COR-L47 (cell line): ENCODE results near the gene PBX1.

ENCODE experiments used
- DNase-seq: peaks from one replicate; lab custom pipeline; 2025; lab: John Stamatoyannopoulos, UW

Gene PBX1

DNA sequence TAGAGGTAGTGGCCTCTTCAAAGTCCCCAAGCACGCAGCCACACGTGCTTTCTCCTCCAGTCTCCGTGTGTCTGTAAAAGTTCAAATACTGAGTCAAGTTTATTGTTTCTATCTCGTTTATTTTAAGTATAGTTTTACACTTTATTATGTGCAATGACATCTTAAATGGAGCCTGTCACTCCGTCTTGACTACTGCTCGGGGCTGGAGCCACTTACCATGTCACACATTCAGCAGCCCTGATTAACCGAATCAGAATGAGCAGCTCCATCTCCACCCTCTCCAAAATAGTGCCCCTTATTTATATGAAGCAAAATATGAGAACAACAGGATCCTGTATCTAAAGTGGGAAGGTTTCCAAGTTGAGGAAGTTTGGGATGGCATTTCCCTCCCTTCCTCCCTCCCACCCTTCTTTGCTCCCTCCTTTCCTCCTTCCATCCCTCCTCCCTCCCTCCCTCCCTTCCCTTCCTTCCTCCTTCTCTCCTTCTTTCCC, 201.0 kb downstream of the PBX1 start:
- DNase-seq, result no peak

- DNase-seq, result no peak
Observed at GRCh38 chr1:164760569-164760968, 201.6 kb downstream of the PBX1 start.

GRCh38 chr1:164761009-164761408, 202.0 kb downstream of the PBX1 start:
- no peak for DNase-seq

- no peak for DNase-seq
Observed at GRCh38 chr1:164763098-164763497, 204.1 kb downstream of the PBX1 start.

DNA sequence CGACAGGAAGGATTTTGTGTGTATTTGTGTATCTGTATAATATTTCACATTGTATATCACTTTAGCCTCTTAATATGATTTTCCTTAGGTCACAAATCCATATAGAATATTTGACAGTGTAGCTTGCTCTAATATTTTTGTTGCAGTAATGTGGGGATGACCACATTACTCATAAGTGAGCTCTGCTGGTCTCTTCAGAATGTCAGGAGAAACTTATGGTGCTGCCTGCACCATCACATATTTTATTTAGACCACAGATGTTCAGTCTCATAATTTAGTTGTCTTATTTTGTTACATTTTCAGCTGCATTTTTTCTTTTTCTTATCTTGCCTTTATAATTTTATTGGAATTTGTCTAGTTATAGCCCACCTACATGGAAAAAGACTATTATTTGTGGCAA, 205.3 kb downstream of the PBX1 start:
- DNase-seq, result no peak

DNA sequence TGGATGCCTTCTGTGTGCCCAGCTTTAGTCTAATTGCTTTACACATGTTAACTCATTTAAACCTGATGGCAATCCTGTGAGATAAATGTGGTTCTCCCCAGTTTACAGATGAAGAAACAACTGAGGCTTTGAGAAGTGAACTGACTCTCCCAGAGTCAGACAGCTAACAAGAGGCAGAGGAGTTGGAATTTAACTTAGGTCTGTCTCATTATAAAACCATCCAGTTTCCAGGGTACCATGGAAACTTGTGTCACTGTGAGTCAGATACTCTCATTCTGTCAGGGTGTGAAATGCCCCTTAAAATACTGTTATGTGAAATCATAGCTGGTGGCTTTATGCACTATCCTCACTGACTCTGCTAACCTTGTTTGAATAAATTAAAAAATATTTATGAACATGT, 206.6 kb downstream of the PBX1 start:
- DNase-seq, result no peak

DNA sequence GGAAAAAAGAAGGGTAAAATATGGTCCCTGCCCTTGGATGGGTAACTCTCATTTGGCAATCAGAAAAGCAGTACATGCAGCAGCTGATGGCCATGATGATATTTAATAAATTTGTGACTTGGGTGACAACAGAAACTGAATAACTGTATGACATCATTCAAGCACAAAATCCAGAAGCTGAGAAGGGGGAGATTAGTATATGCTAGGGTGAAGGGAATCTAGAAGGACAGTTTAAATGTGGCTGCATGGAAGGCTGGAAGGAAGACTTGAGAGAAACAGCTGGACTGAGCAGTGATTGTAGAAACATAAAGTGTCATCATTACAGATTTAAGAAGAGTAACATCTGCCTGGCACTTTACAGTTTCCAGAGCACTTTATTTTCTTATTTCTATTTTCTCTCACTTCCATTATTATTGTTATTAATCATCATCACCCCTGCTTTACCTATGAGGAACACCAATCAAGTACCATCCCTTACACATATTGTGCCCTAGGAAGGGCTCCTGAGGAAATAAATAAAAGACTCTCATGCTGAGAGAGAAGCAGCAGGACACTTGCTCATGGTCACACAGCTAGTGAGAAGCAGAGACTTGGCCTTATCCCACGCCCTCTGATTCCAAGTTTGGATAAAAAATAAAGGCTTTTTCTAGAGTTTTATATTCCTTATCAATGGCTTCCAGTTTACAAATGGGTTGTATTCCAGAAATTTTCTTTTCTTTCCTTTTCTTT, 207.2 kb downstream of the PBX1 start:
- no peak for DNase-seq

DNA sequence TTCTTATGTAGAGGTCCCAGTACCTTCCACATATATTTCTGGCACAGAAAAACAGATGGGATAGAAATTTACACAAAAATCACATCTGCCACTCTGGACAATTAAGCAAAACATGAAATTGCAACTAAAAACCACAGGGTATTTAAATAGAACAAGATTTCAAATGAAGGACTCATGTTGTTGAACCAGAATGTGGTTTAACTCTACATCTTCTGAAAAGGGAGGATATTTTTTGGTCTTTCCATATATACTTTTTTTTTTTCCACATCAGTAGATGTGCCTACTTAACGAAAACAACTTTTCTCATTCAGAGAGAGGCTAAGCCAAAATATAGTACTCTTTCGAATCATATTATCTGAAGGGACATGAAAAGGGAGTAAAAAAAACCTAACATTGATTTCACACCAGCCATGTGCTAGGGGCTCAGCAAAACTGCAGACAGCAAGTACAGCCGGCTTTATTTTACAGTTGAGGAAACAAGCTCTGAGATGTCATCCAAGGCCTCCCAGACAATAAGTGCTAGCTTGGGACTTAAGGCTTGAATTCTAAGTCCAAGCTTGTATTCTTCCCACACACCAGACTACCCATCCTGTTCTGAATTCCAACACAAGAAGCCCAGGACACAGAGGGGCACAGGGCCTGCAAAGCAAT, 208.9 kb downstream of the PBX1 start:
- no peak for DNase-seq

DNA sequence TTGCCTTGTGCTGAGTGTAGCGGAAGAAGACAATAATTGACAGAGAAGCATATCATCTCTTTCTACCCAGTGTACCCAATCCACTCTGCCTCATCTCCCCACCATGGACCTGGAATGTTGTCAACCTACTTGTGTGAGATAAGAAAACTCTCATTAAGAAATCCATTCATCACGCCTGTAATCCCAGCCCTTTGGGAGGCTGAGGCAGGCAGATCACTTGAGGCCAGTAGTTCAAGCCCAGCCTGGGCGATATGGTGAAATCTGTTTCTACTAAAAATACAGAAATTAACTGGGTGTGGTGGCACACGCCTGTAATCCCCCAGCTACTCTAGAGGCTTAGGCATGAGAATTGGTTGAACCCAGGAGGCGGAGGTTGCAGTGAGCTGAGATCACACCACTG, 209.6 kb downstream of the PBX1 start:
- DNase-seq, result no peak

GRCh38 chr1:164769486-164770130, 210.6 kb downstream of the PBX1 start:
- DNase-seq, result no peak

- DNase-seq, result no peak
Observed at GRCh38 chr1:164770131-164770529, 211.1 kb downstream of the PBX1 start.

GRCh38 chr1:164771041-164771618, 212.1 kb downstream of the PBX1 start:
- no peak for DNase-seq

DNA sequence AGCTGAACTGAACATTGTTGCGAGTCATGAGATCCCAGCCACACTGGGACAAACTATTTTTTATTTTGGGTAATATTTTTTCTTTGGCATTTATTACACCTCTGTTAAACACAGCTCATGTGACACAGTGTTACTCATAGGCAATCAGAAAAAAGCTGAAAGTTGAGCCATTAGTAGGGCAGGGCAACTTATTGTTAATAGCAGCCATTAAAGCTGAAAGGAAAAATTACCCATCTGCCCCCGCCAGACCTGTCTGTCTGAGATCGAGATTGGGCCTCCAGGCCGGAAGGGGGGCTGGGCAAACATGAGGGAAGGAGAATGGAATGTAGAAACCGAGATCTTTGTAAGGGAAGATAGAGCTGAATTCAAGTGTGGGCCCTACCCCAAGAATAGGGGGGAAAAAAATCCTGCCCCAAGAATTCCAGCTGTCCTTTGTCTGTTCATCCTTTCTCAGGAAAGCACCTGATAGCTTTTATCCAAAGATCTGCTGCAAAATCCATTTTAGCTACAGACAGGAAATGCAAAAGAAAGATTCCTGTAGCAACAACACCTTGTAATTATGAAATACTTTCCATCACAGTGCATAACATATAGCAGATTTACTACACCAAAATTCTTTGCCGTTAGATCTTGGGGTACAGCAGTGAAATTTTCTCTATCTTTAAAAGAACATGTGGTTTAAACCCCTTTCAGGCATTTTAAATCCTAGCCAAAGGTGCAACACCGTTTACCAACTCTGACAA, 212.8 kb downstream of the PBX1 start:
- no peak for DNase-seq

GRCh38 chr1:164772635-164773034, 213.7 kb downstream of the PBX1 start:
- no peak for DNase-seq

- no peak for DNase-seq
Observed at GRCh38 chr1:164773102-164773501, 214.1 kb downstream of the PBX1 start.

DNA sequence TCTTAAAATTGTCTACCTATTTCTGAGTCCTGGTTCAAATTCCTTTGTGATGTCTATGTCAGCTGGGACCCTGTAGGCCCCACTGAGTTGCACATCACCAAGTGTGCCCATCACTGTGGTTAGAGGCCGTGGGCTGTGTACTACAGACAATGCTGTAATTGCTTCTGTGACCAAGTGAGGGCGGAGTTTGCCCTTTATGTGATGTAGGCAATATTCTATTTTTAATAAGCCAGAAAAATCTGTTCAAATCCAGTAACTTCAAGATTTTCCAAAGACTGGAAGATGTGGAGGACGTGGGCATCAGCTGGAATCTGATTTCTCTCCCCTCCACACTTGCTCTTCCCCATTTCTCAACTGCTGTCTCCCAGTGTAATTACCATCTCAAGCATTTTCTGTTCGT, 215.4 kb downstream of the PBX1 start:
- DNase-seq, result no peak

- no peak for DNase-seq
Observed at GRCh38 chr1:164774819-164775654, 216.1 kb downstream of the PBX1 start.

DNA sequence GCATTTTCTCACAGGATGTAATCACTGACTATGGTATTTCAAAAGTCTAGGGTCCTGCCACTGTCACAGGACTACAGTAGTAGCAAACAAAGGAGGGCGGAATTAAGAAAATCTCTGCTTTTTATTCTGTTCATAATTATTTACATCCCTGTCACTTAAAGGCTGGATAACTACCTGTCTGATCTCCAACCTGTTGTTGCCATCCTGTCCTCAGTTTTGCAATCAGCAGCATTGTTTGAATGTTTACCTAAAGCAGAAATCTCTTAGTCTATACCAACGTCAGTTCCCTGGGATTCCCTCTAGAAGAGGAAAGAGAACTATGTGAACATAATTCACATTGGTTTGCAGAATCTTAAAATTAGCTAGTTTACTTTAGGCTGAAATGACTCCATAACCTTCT, 218.5 kb downstream of the PBX1 start:
- no peak for DNase-seq

- no peak for DNase-seq
Observed at GRCh38 chr1:164779376-164779775, 220.4 kb downstream of the PBX1 start.

GRCh38 chr1:164780111-164780812, 221.3 kb downstream of the PBX1 start:
- no peak for DNase-seq

- DNase-seq, result no peak
Observed at GRCh38 chr1:164780863-164781262, 221.9 kb downstream of the PBX1 start.
